GM13976 (cell line): Measurements from ENCODE around the gene CITED2.

Experiments used
- DNase-seq: peaks from one replicate; pipeline ENCODE4 v3.0.0; 2012; ENCODE audit warnings: low spot score
- CTCF ChIP-seq: IDR thresholded peaks from 2 replicates; pipeline ENCODE4 v1.5.1; 2012; ENCODE audit warnings: borderline replicate concordance, mild to moderate bottlenecking; ENCODE audit not compliant: insufficient read depth; ENCODE audit errors: extremely low read depth, missing control alignments, control extremely low read depth
- in situ Hi-C: fragments of 300-500 bp; cut with MboI; formaldehyde crosslinking; loops from one replicate; pipeline ENCODE4 v1.12.0; 2022; ENCODE audit warnings: low sequenced_read_pairs, mixed read lengths, inconsistent platforms; ENCODE audit not compliant: unreplicated experiment

CITED2 gene

GRCh38 chr6:139327038-139327437, 47.4 kb downstream of the CITED2 start:
- TF ChIP-seq CTCF: no peak
- DNase-seq: no peak
- in situ Hi-C loops: no loop called here

GRCh38 chr6:139325686-139326085, 48.8 kb downstream of the CITED2 start:
- no peak for DNase-seq
- in situ Hi-C loops: no loop called here
- TF ChIP-seq CTCF: no peak

GRCh38 chr6:139325125-139325524, 49.3 kb downstream of the CITED2 start:
- TF ChIP-seq CTCF: no peak
- DNase-seq: peak; percentile 44
- in situ Hi-C loops: no loop called here

- in situ Hi-C loops: no loop called here
- no peak for DNase-seq
- TF ChIP-seq CTCF: no peak
Observed at GRCh38 chr6:139324301-139324555, 50.2 kb downstream of the CITED2 start.

GRCh38 chr6:139323511-139324300, 50.7 kb downstream of the CITED2 start:
- no peak for TF ChIP-seq CTCF
- in situ Hi-C loops: no loop called here
- peak; percentile 40 for DNase-seq
